Measurements from ENCODE around the gene ZDHHC14.

The ZDHHC14 gene

GRCh38 chr6:157512382-157512682 lies 131.3 kb downstream of the ZDHHC14 start:
- no peaks in the 10 kb centered on the region for H3K36me3 ChIP-seq (replicated peaks)
- DNase-seq: no peak
- in situ Hi-C loops (cut with HindIII; ENCODE audit: low pct_ligation_motif_present, low sequenced_read_pairs): no loop called here
- no peak for TF ChIP-seq CTCF (IDR thresholded peaks at IDR 0.05; ENCODE audit: low read depth, low read length, missing control alignments)
- no peak overlapping the region for H3K4me3 ChIP-seq (ENCODE audit: low read depth, low read length)
- H3K27ac ChIP-seq: no peak overlapping the region
- no peaks in the 10 kb centered on the region for H3K27me3 ChIP-seq (replicated peaks)

- in situ Hi-C loops (cut with HindIII; ENCODE audit: low pct_ligation_motif_present, low sequenced_read_pairs): no loop called here
- H3K4me3 ChIP-seq (ENCODE audit: low read depth, low read length): no peak overlapping the region
- TF ChIP-seq CTCF (IDR thresholded peaks at IDR 0.05; ENCODE audit: low read depth, low read length, missing control alignments): no peak
- H3K27me3 ChIP-seq (replicated peaks): no peaks in the 10 kb centered on the region
- no peak overlapping the region for H3K27ac ChIP-seq
- no peaks in the 10 kb centered on the region for H3K36me3 ChIP-seq (replicated peaks)
- no peak for DNase-seq
These were observed 132.1 kb downstream of the ZDHHC14 start for GRCh38 chr6:157513004-157513603.

- no peaks in the 10 kb centered on the region for H3K27me3 ChIP-seq (replicated peaks)
- no peak for TF ChIP-seq CTCF (IDR thresholded peaks at IDR 0.05; ENCODE audit: low read depth, low read length, missing control alignments)
- no peak for DNase-seq
- no peak overlapping the region for H3K27ac ChIP-seq
- H3K4me3 ChIP-seq (ENCODE audit: low read depth, low read length): no peak overlapping the region
- in situ Hi-C loops (cut with HindIII; ENCODE audit: low pct_ligation_motif_present, low sequenced_read_pairs): no loop called here
- no peaks in the 10 kb centered on the region for H3K36me3 ChIP-seq (replicated peaks)
These were observed 132.9 kb downstream of the ZDHHC14 start for GRCh38 chr6:157513619-157514485.

GRCh38 chr6:157514659-157515496 lies 133.9 kb downstream of the ZDHHC14 start:
- in situ Hi-C loops (cut with HindIII; ENCODE audit: low pct_ligation_motif_present, low sequenced_read_pairs): no loop called here
- H3K36me3 ChIP-seq (replicated peaks): no peaks in the 10 kb centered on the region
- no peaks in the 10 kb centered on the region for H3K27me3 ChIP-seq (replicated peaks)
- no peak overlapping the region for H3K4me3 ChIP-seq (ENCODE audit: low read depth, low read length)
- TF ChIP-seq CTCF (IDR thresholded peaks at IDR 0.05; ENCODE audit: low read depth, low read length, missing control alignments): no peak
- H3K27ac ChIP-seq: no peak overlapping the region
- DNase-seq: peak; percentile 62

- no peaks in the 10 kb centered on the region for H3K27me3 ChIP-seq (replicated peaks)
- DNase-seq: no peak
- no peak overlapping the region for H3K4me3 ChIP-seq (ENCODE audit: low read depth, low read length)
- H3K27ac ChIP-seq: no peak overlapping the region
- no peaks in the 10 kb centered on the region for H3K36me3 ChIP-seq (replicated peaks)
- in situ Hi-C loops (cut with HindIII; ENCODE audit: low pct_ligation_motif_present, low sequenced_read_pairs): no loop called here
- no peak for TF ChIP-seq CTCF (IDR thresholded peaks at IDR 0.05; ENCODE audit: low read depth, low read length, missing control alignments)
These were observed 135.5 kb downstream of the ZDHHC14 start for GRCh38 chr6:157516319-157517026.
